ENCODE measurements around the gene SRGAP3.

GRCh38 chr3:9260305-9260704 lies 10.9 kb upstream of the SRGAP3 start:
- TF ChIP-seq EP300 (IDR thresholded peaks at IDR 0.05; ENCODE audit: borderline replicate concordance) (no peak), CREB1 (IDR thresholded peaks at IDR 0.05; ENCODE audit: low read depth) (no peak), TAF1 (IDR thresholded peaks at IDR 0.05; ENCODE audit: low read depth) (no peak)
- TF ChIP-seq, protein P1, sequence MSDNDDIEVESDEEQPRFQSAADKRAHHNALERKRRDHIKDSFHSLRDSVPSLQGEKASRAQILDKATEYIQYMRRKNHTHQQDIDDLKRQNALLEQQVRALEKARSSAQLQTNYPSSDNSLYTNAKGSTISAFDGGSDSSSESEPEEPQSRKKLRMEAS (IDR thresholded peaks at IDR 0.05) = no peak
